ENCODE data around the gene PI3. TPM values are rescaled to one million over a fixed set of nuclear protein-coding genes. Genes with fewer than 3 reads are reported as not detected.

The PI3 gene
- total and polyA plus RNA-seq, 2 experiments from 2014 or later, result not detected

GRCh38 chr20:45157962-45158361, 16.7 kb upstream of the PI3 start (continued):
- TF ChIP-seq NANOG (IDR thresholded peaks at IDR 0.05; ENCODE audit: borderline replicate concordance), result no peak
- TF ChIP-seq ZNF114 (CRISPR knock-in tag; IDR thresholded peaks at IDR 0.05), result no peak
- no peak for TF ChIP-seq POLR2AphosphoS5 (IDR thresholded peaks at IDR 0.05; ENCODE audit: low read depth)
- no peak for TF ChIP-seq CTCF (conservative IDR thresholded peaks at IDR 0.05; ENCODE audit: low read depth in 2 of 2)
- TF ChIP-seq CREB1 (CRISPR knock-in tag; IDR thresholded peaks at IDR 0.05; ENCODE audit: low read depth), result no peak
- no peak for TF ChIP-seq EZH2phosphoT487 (IDR thresholded peaks at IDR 0.05; ENCODE audit: unreplicated experiment)
- no peak for TF ChIP-seq STAT1 (IDR thresholded peaks at IDR 0.05; ENCODE audit: unreplicated experiment)
- TF ChIP-seq ZNF331 (CRISPR knock-in tag; IDR thresholded peaks at IDR 0.05; ENCODE audit: low read depth), result no peak
- TF ChIP-seq JUNB (IDR thresholded peaks at IDR 0.05; ENCODE audit: unreplicated experiment), result no peak

GRCh38 chr20:45163083-45163803, 11.5 kb upstream of the PI3 start:
- DNase-seq (ENCODE audit: low spot score), result no peak
- Histone ChIP-seq H3K27ac (ENCODE audit: low read depth) (no peak overlapping the region), H3K9me2 (ENCODE audit: insufficient read depth) (no peaks in the 10 kb centered on the region; the same call in 1 of the 2 replicates), H3K27me3 (ENCODE audit: insufficient read depth) (no peaks in the 10 kb centered on the region), H3K36me3 (ENCODE audit: insufficient read depth) (no peaks in the 10 kb centered on the region; the same call in 1 of the 2 replicates), H3F3A (replicated peaks; ENCODE audit: low read depth) (no peaks in the 10 kb centered on the region), H4K20me1 (replicated peaks; ENCODE audit: insufficient read depth) (no peaks in the 10 kb centered on the region), H3K79me2 (replicated peaks; ENCODE audit: insufficient read depth) (no peaks in the 10 kb centered on the region), H3K4me3 (no peak overlapping the region), H2AFZ (no peak overlapping the region), H3K4me1 (ENCODE audit: insufficient read depth) (no peaks in the 10 kb centered on the region), H3K4me2 (no peak overlapping the region)
- Mint-ChIP-seq H3K9me3 (peaks cover 25% of the 10 kb centered on the region), H3K27ac (no peak overlapping the region), H3K4me3 (no peak overlapping the region), H3K4me1 (no peaks in the 10 kb centered on the region), H3K27me3 (ENCODE audit: insufficient read depth, low read depth, poor library complexity) (no peaks in the 10 kb centered on the region), H3K36me3 (ENCODE audit: low read depth) (no peaks in the 10 kb centered on the region)
- no peak for ATAC-seq
- TF ChIP-seq STAT1 (IDR thresholded peaks at IDR 0.05; ENCODE audit: unreplicated experiment) (no peak), EZH2phosphoT487 (IDR thresholded peaks at IDR 0.05; ENCODE audit: unreplicated experiment) (no peak), NANOG (IDR thresholded peaks at IDR 0.05; ENCODE audit: borderline replicate concordance) (no peak), ZNF462 (CRISPR knock-in tag; IDR thresholded peaks at IDR 0.05) (no peak), POLR2AphosphoS5 (IDR thresholded peaks at IDR 0.05; ENCODE audit: low read depth) (no peak), JUNB (IDR thresholded peaks at IDR 0.05; ENCODE audit: unreplicated experiment) (no peak), EZH2 (IDR thresholded peaks at IDR 0.05; ENCODE audit: low read depth, unreplicated experiment) (no peak), ETS1 (IDR thresholded peaks at IDR 0.05) (no peak), CREB1 (CRISPR knock-in tag; IDR thresholded peaks at IDR 0.05; ENCODE audit: low read depth) (no peak), ZNF331 (CRISPR knock-in tag; IDR thresholded peaks at IDR 0.05; ENCODE audit: low read depth) (no peak), ZNF114 (CRISPR knock-in tag; IDR thresholded peaks at IDR 0.05) (no peak)

Data from GM23338 (cell line).